Measurements from ENCODE around the gene OR1B1.
"Not testable (repeated sequence)": the region's sequence is repeated elsewhere in the genome, so short reads cannot be mapped to it uniquely, and the experiment has no call there.

The OR1B1 gene

GRCh38 chr9:122657527-122657926 lies at the start of gene OR1B1:
Gene OR1B1 (minus strand): TSS chr9:122657627.
- DNase-seq: no peak

DNA sequence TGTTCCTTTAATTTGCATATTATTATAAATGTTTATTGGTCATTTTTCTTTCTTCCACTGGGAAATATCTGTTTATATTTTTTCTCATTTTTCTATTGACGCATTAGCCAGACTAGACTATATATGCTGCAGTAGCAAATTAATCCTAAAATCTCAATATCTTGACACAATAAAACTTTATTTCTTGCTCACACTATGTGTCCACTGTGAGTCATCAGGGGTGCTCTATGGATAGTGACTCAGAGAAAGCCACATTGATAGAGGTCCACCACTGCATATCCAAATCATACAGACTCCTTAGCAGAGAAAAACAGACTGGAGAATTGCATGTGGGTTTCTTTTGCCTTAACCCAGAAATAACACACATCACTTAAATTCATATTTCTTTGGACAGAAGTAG lies 38.3 kb upstream of the OR1B1 start:
- DNase-seq: no peak

- no peak for DNase-seq
Measured at GRCh38 chr9:122684851-122685250, 27.4 kb upstream of the OR1B1 start.

DNA sequence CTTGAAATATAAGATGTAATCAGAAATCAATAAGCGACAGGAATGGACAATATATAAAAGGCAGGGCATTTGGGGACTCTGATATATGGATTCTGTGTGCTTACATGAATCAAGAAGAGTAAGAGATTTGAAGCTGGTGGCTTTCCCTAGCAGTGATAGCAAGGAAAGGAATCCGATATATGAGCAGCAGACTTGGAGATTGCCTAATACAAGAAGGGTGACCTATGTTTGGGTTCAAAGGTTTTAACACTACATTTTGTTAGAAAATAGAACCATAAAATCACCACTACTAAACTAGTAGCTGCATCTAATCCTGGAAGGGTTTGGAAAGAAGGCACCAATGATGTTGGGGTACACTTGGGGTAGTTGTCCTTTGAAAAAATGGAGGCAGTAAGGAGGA lies 15.1 kb upstream of the OR1B1 start:
- no peak for DNase-seq

DNA sequence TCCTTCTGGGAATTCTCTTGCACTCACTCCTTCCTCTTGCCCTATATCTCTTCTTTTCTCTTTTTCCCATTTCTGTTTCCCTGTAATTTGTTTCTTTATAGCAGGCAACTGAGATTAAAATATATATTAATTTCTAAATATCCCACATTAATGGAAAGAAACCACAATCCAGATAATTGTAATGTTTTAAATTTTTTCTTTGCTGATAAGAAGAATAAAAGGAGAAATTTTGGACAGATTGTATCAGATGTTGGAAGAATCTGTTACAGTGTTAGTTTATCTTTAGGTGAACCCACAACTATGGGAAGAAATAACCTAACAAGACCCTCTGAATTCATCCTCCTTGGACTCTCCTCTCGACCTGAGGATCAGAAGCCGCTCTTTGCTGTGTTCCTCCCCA lies 4.0 kb upstream of the OR1B1 start, which contains the start of gene OR1L1:
TSS of gene OR1L1 (plus strand) at position 301 of the 400 bp plus-strand sequence. CDS start at position 301, 0 bp downstream.
- DNase-seq: no peak

- no peak for DNase-seq
Measured at GRCh38 chr9:122656378-122656777, 1.0 kb downstream of the OR1B1 start.

DNA sequence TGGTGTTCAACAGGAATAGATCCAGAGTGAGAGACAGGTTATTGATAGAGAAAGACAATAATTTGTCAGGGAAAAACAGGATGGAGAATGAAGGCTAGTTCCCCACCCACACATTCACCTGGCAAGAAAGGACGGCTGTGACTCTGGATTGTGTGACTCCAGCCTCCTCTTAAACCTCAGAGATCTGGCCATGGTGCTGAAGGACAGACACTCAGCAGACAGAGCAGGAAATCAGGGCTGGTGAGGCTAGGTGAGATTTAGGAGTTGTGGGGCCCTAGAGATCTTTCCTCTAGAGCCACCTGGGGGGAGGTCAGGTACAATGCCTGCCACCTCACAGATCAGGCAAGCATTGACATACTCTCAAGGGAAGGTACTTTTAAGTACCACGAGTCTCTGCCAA lies 15.2 kb downstream of the OR1B1 start:
- DNase-seq: no peak

DNA sequence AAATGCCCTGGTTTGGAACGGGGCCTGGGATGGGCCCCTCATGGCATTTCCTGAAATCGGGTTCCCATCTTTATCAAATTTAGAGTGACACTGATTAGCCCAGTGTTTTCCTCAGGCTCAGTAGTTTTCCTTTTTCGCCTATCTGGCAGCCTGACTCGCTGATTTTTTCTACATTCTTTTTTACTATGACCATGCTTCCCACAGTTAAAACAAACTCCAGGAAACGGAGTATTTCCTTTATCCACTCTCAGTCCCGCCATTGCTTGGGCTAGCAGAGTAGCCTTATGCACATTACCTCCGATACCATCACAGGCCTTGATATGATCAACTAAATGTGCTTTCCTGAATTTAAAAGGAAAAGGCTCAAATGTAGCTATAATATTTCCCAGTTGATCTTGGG lies 37.4 kb downstream of the OR1B1 start:
- no peak for DNase-seq

- no peak for DNase-seq
Measured at GRCh38 chr9:122614362-122614761, 43.1 kb downstream of the OR1B1 start, which contains the start of gene OR1Q1. Gene OR1Q1 (plus strand): TSS chr9:122614738. CDS start chr9:122614738, 0 bp downstream.

DNA sequence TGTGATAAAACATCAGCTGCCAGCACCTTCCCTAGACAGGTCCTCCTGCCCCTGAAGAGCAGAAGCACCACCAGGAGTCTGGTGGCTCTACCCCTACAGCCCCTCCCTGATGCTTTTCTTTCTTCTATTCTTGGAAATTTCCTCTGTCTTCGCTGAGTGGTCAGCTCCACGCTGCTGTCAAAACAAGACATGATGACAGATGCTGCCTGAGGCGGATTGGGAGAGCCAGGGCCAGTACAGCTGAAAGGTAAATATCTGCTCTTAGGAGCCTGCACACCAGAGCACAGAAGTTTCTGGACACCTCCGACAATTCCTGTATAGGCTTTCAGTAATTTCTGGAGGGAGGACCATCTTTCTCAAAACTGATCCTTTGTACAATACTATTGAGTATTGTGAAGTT lies 47.6 kb downstream of the OR1B1 start:
- no peak for DNase-seq

- DNase-seq: no peak
Measured at GRCh38 chr9:122606587-122606986, 50.8 kb downstream of the OR1B1 start.

- no peak for DNase-seq
Measured at GRCh38 chr9:122605691-122606090, 51.7 kb downstream of the OR1B1 start.

- not testable (repeated sequence) for DNase-seq
Measured at GRCh38 chr9:122583284-122583683, 74.1 kb downstream of the OR1B1 start, which contains the start of gene OR1L8. Gene OR1L8 (minus strand): TSS chr9:122583384. CDS start chr9:122568477, 14,907 bp downstream.

GRCh38 chr9:122580360-122580759 lies 77.1 kb downstream of the OR1B1 start:
- no peak for DNase-seq

DNA sequence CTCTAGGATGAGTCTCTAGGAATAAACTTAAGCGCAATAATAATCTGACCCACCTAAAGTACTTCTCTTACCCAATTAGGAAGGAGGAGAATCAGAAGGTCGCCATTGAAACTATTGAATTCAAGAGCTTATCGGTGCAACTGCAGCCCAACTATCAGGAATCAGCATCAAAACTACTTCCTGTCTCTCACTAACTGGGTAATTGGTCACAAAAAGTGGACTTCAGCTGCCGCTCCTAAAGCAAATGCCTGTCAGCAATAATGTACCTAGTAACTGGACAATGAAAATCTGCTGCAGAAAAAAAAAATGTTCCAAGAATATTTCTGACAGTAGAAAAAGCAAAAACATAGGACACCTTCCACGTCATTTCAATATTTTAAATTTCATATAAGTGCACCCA lies 77.6 kb downstream of the OR1B1 start:
- DNase-seq: no peak

All from NCI-H2029 treated with DMSO at 0.1 percent for 48 hours (cell line).